Uterus (tissue), 4 donors: ENCODE measurements around the gene SLC22A2. TPM values are rescaled to one million over a fixed set of nuclear protein-coding genes. Genes with fewer than 3 reads are reported as not detected.

Source experiments
- DNase-seq, 2 donors: peaks; one replicate each; pipeline ENCODE4 v3.0.0-alpha.2; 2019 to 2020
- H3K27ac ChIP-seq, 2 donors: fragments of 200-600 bp; sonication (generic); 1 replicate in 1 of 2; 2 replicates in 1 of 2; pipeline ENCODE4 v1.5.1; 2016 to 2018
- H3K27me3 ChIP-seq, 2 donors: fragments of 200-600 bp; sonication (generic); one replicate each; pipeline ENCODE4 v1.5.1; 2018 to 2019; ENCODE audit warnings: control low read depth in 1 of 2
- H3K36me3 ChIP-seq, 2 donors: fragments of 200-600 bp; sonication (generic); one replicate each; pipeline ENCODE4 v1.5.1; 2019; ENCODE audit warnings: control low read depth in 1 of 2
- H3K4me1 ChIP-seq, 2 donors: fragments of 200-600 bp; sonication (generic); one replicate each; pipeline ENCODE4 v1.5.1; 2018 to 2019; ENCODE audit warnings: control low read depth in 1 of 2
- H3K4me3 ChIP-seq, 2 donors: fragments of 200-600 bp; sonication (generic); 1 replicate in 1 of 2; 2 replicates in 1 of 2; pipeline ENCODE4 v1.5.1; 2018 to 2019; ENCODE audit warnings: mild to moderate bottlenecking in 1 of 2
- H3K9me3 ChIP-seq, 2 donors: fragments of 200-600 bp; sonication (generic); one replicate each; pipeline ENCODE4 v1.5.1; 2019; ENCODE audit warnings: control low read depth in 1 of 2
- POLR2A ChIP-seq, 2 donors: fragments of 450-650 bp; IDR thresholded peaks; one replicate each; pipeline ENCODE4 v1.6.1; 2016; ENCODE audit warnings: antibody characterized with exemption in 2 of 2, mild to moderate bottlenecking in 1 of 2, moderate library complexity in 1 of 2
- intact Hi-C: fragments of 100-400 bp; cut with DNase I; formaldehyde crosslinking; loops from one replicate; pipeline ENCODE4 v1.15.1; 2023; ENCODE audit warnings: low total_unique reads
- total RNA-seq, 4 donors: library from RNA; depleted of rRNA in 3 of 4; stranded (reverse); fragments of >200 nt in 3 of 4; gene quantifications; one replicate each; pipeline versions ENCODE4 v1.1.0 to v1.2.4, GENCODE V29; 2014 to 2023
- TF ChIP-seq, protein P1 (sequence below), 4 experiments: fragments of 200-600 bp in 2 of 4; fragments of 450-650 bp in 2 of 4; sonication (generic) in 2 of 4; IDR thresholded peaks; one replicate each; pipeline ENCODE4 v1.5.1; 2016 to 2019; ENCODE audit warnings: antibody characterized with exemption in 4 of 4, mild to moderate bottlenecking in 2 of 4, moderate library complexity in 1 of 4
- donor health status: DM: yes; HTN: yes; CAD: no.

Gene SLC22A2
- total RNA-seq, 4 donors from 2014 or later: 0.21 TPM; not detected in 3

DNA sequence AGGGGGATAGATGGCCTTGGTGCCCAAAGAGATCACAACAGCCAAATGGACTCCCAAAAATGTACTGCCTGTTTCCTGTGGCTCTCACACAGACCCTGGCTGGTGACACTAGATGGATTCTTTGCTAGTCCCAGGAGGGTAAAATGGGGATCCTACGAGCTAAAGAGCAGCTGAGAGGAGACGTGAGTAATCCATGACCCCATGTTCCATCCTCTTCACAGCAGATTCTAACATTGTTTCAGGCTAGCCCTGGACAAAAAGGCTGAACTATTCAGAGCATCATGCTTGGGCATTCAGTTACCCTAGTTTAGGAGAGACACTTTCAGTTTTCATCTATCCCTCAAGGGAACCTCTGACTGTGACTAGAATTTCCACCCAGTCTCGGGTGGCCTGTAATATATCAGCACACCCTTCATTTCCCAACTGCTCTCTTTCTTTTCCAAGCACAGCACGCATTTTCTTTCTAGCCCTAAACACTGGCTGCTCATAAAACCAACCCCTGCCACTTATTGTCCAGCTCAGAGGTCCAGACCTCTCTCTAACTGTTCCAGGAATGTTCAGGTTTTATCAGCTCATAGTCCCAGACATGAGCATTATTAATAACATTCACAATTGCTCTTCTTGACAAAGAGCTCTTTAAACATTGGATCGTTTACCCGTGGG, 88.5 kb downstream of the SLC22A2 start:
- Histone ChIP-seq H3K9me3 (no peaks in the 10 kb centered on the region), H3K27ac (no peak overlapping the region), H3K4me3 (no peak overlapping the region), H3K4me1 (peaks cover 0 to 4% of the 10 kb centered on the region in 2 donors), H3K36me3 (no peaks in the 10 kb centered on the region), H3K27me3 (no peaks in the 10 kb centered on the region)
- intact Hi-C loops: no loop called here
- no peak for DNase-seq
- no peak for TF ChIP-seq POLR2A (IDR thresholded peaks at IDR 0.05)
- TF ChIP-seq, protein P1, sequence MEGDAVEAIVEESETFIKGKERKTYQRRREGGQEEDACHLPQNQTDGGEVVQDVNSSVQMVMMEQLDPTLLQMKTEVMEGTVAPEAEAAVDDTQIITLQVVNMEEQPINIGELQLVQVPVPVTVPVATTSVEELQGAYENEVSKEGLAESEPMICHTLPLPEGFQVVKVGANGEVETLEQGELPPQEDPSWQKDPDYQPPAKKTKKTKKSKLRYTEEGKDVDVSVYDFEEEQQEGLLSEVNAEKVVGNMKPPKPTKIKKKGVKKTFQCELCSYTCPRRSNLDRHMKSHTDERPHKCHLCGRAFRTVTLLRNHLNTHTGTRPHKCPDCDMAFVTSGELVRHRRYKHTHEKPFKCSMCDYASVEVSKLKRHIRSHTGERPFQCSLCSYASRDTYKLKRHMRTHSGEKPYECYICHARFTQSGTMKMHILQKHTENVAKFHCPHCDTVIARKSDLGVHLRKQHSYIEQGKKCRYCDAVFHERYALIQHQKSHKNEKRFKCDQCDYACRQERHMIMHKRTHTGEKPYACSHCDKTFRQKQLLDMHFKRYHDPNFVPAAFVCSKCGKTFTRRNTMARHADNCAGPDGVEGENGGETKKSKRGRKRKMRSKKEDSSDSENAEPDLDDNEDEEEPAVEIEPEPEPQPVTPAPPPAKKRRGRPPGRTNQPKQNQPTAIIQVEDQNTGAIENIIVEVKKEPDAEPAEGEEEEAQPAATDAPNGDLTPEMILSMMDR (IDR thresholded peaks at IDR 0.05): no peak

DNA sequence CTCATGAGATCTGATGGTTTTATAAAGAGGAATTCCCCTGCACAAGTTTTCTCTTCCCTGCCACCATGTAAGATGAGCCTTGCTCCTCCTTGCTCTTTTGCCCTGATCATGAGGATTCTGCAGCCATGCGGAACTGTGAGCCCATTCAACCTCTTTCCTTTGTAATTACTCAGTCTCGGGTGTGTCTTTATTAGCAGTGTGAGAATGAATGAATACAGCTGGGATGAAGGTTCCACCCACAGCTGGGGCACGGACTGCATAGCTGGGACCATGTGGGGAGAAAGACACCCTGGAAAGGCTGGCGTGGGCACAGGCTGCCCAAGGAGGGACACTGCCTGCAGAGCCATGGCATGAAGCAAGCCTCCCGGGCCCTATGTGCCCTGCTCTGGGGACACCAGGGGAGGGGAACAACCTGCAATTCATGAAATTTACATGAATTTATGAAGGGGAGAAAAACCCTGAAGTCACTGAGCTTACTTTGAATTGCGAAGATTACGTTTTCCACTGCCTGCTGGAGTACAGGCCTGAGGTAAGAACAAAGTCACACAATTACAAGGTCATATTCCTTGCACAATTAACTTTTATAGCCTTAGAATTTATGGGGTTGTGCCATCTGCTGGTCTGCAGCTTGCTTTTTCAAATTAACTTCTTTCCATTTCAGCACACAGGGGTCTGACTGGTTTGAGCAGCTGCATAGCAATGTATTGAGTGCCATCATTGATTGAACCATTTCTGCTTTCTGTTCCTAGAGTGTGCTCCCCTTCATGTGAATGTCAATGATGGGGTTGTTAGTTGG, 90.8 kb downstream of the SLC22A2 start:
- H3K9me3 ChIP-seq: no peaks in the 10 kb centered on the region
- TF ChIP-seq, protein P1 (IDR thresholded peaks at IDR 0.05): no peak
- TF ChIP-seq POLR2A (IDR thresholded peaks at IDR 0.05): no peak
- no peaks in the 10 kb centered on the region for H3K36me3 ChIP-seq
- H3K4me3 ChIP-seq: no peak overlapping the region
- H3K27ac ChIP-seq: no peak overlapping the region
- intact Hi-C loops: no loop called here
- H3K4me1 ChIP-seq: peaks cover 0 to 4% of the 10 kb centered on the region in 2 donors
- H3K27me3 ChIP-seq: no peaks in the 10 kb centered on the region
- DNase-seq: no peak

Other genes starting within 250 kb of the SLC22A2 start
- gene SLC22A1, start 137.0 kb downstream of the SLC22A2 start, total RNA-seq: 1 to 10 TPM in 1 of 4 donors, under 1 TPM in 1, not detected in 2; 0.35 to 5.4 TPM
- gene SLC22A3, start 89.6 kb upstream of the SLC22A2 start, total RNA-seq: 10 to 100 TPM; 16.1 to 39.2 (median 28.1) TPM